ENCODE data around the gene SMURF1.
A peak's percentile ranks its signal among the peaks of the same experiment; 100 is the strongest.

SMURF1 gene

GRCh38 chr7:99142727-99143520 is 984 bp downstream of the SMURF1 start:
- Histone ChIP-seq H3K27me3 (ENCODE audit: control insufficient read depth in 3 of 3, insufficient read depth in 3 of 3, low read depth in 1 of 3, low read length in 3 of 3) (no peaks in the 10 kb centered on the region), H2BK5ac (ENCODE audit: low read length) (no peak overlapping the region), H2BK15ac (ENCODE audit: low read length) (no peak overlapping the region), H3K4ac (ENCODE audit: low read length) (no peak overlapping the region), H3K27ac (replicated peaks; ENCODE audit: low read length) (peak overlapping the region; percentile 91), H3K18ac (ENCODE audit: low read length) (peak overlapping the region; percentile 90), H3K14ac (ENCODE audit: low read length) (peak overlapping the region; percentile 21), H4K8ac (ENCODE audit: low read depth, low read length) (no peak overlapping the region), H3K4me1 (ENCODE audit: control insufficient read depth in 2 of 2, insufficient read depth in 1 of 2, low read depth in 1 of 2, low read length in 2 of 2) (peaks cover 11% of the 10 kb centered on the region in 2 donors), H3K4me2 (ENCODE audit: insufficient read depth, low read length, poor library complexity, severe bottlenecking) (peak overlapping the region; percentile 33), H3K23ac (ENCODE audit: low read depth, low read length, poor library complexity) (peak overlapping the region; percentile 94), H2BK120ac (ENCODE audit: low read depth, low read length) (no peak overlapping the region), H3K9me3 (replicated peaks in 1 of 2; ENCODE audit: control insufficient read depth in 2 of 2, insufficient read depth in 1 of 2, low read depth in 1 of 2, low read length in 2 of 2) (no peaks in the 10 kb centered on the region), H3K79me1 (ENCODE audit: low read depth, low read length) (no peaks in the 10 kb centered on the region), H4K91ac (ENCODE audit: low read depth, low read length, poor library complexity) (no peak overlapping the region), H2BK12ac (ENCODE audit: low read length) (peak overlapping the region; percentile 58), H2AFZ (ENCODE audit: low read length) (peak overlapping the region; percentile 64), H3K9ac (ENCODE audit: low read depth, low read length, poor library complexity) (peak overlapping the region; percentile 81), H3K36me3 (replicated peaks in 1 of 2; ENCODE audit: control insufficient read depth in 2 of 2, insufficient read depth in 2 of 2, low read length in 2 of 2) (peaks cover 0 to 9% of the 10 kb centered on the region in 2 donors), H2AK5ac (ENCODE audit: low read depth, low read length) (no peak overlapping the region), H3K4me3 (ENCODE audit: low read length in 2 of 2) (peak overlapping the region; percentile 65 to 74)
- DNase-seq (ENCODE audit: low spot score), result peak; percentile 94
- no CpG with 5 or more reads among the region's 33 CpGs for WGBS, 2 donors (ENCODE audit: extremely low coverage in 2 of 2, insufficient read length in 2 of 2, insufficient replicate concordance in 1 of 2)

DNA sequence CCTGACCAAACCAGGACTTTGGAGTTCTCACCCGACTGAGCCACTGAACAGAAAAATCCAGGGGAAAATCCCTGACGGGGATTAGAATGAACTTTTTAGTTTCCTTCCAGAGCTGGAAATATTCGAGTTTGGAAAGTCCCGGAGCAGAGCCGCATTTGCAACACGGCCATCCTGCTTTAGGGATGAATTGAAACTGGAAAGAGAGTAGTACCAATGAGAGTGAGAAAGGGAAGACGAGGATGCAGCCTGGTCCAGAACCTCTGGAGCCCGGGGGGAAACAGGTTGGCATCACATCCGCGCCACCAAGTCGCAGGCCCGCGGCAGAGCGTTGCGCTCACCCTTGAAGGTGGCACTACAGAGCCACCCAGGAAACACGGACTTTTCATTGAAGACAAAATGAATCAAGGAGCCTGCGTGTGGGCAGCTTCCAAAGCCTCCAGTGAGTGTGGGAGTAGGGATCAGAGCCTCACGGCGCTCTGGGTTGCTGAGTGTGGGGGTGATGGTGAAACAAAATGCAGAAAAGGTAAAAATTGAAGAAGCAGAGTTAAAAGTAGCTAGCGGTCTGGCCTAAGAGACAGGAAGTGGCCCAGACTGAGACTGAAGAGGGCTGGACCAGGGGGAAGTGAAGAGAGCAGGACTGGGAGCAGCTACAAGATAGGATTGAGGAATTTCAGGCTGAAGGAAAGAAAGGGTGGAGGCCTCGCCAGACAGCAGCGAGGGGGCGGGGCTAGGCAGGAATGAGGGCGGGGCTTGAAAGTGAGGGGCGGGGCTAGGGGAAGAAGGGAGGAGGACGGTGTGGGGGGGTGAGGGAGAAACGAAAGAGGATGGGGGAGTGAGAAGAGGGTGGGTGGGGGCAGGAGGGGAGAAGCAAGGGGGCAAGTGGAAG is 1.8 kb downstream of the SMURF1 start:
- no peak overlapping the region for H2AK5ac ChIP-seq (ENCODE audit: low read depth, low read length)
- H2BK15ac ChIP-seq (ENCODE audit: low read length), result no peak overlapping the region
- DNase-seq (ENCODE audit: low spot score), result peak; percentile 71
- peaks cover 0 to 9% of the 10 kb centered on the region in 2 donors for H3K36me3 ChIP-seq (replicated peaks in 1 of 2; ENCODE audit: control insufficient read depth in 2 of 2, insufficient read depth in 2 of 2, low read length in 2 of 2)
- no peak overlapping the region for H4K8ac ChIP-seq (ENCODE audit: low read depth, low read length)
- H3K18ac ChIP-seq (ENCODE audit: low read length), result peak overlapping the region; percentile 76
- H3K4me2 ChIP-seq (ENCODE audit: insufficient read depth, low read length, poor library complexity, severe bottlenecking), result peak overlapping the region; percentile 71
- no peak overlapping the region for H3K14ac ChIP-seq (ENCODE audit: low read length)
- no peak overlapping the region for H4K91ac ChIP-seq (ENCODE audit: low read depth, low read length, poor library complexity)
- peak overlapping the region; percentile 21 for H2BK5ac ChIP-seq (ENCODE audit: low read length)
- H2AFZ ChIP-seq (ENCODE audit: low read length), result peak overlapping the region; percentile 64
- H3K9ac ChIP-seq (ENCODE audit: low read depth, low read length, poor library complexity), result peak overlapping the region; percentile 81
- peak overlapping the region; percentile 5 for H2BK12ac ChIP-seq (ENCODE audit: low read length)
- H3K27ac ChIP-seq (replicated peaks; ENCODE audit: low read length), result peak overlapping the region; percentile 91
- H3K4ac ChIP-seq (ENCODE audit: low read length), result no peak overlapping the region
- H3K27me3 ChIP-seq (ENCODE audit: control insufficient read depth in 3 of 3, insufficient read depth in 3 of 3, low read depth in 1 of 3, low read length in 3 of 3), result no peaks in the 10 kb centered on the region
- H3K79me1 ChIP-seq (ENCODE audit: low read depth, low read length), result no peaks in the 10 kb centered on the region
- no peak overlapping the region for H2BK120ac ChIP-seq (ENCODE audit: low read depth, low read length)
- no peaks in the 10 kb centered on the region for H3K9me3 ChIP-seq (replicated peaks in 1 of 2; ENCODE audit: control insufficient read depth in 2 of 2, insufficient read depth in 1 of 2, low read depth in 1 of 2, low read length in 2 of 2)
- no CpG with 5 or more reads among the region's 27 CpGs for WGBS, 2 donors (ENCODE audit: extremely low coverage in 2 of 2, insufficient read length in 2 of 2, insufficient replicate concordance in 1 of 2)
- H3K4me1 ChIP-seq (ENCODE audit: control insufficient read depth in 2 of 2, insufficient read depth in 1 of 2, low read depth in 1 of 2, low read length in 2 of 2), result peaks cover 13 to 19% of the 10 kb centered on the region in 2 donors
- H3K4me3 ChIP-seq (ENCODE audit: low read length in 2 of 2), result peak overlapping the region; percentile 65 to 74
- no peak overlapping the region for H3K23ac ChIP-seq (ENCODE audit: low read depth, low read length, poor library complexity)

DNA sequence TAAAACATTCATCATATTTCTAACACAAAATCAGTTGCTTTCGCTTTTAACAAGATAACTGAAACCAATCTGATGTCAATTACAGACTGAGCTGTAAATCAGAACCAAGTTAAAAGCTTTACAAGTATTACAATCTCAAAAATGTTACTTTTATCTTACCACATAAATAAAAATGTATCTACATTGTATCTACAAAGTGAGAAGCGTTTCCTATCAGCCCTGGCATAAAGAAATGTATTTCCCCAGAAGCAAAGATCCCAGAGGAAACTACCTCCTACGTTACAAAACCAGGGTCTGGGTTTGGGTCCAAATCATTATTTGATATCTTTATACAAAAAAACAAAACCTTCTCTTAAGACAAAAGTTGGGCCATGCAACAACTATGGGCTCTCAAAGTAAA is 2.6 kb downstream of the SMURF1 start:
- H3K79me1 ChIP-seq (ENCODE audit: low read depth, low read length), result peaks cover 3% of the 10 kb centered on the region
- WGBS, 2 donors (ENCODE audit: extremely low coverage in 2 of 2, insufficient read length in 2 of 2, insufficient replicate concordance in 1 of 2), result 100% methylated on average over 1 of the region's 3 CpGs
- H2AK5ac ChIP-seq (ENCODE audit: low read depth, low read length), result no peak overlapping the region
- H3K27ac ChIP-seq (replicated peaks; ENCODE audit: low read length), result no peak overlapping the region
- no peak overlapping the region for H4K91ac ChIP-seq (ENCODE audit: low read depth, low read length, poor library complexity)
- no peak overlapping the region for H3K14ac ChIP-seq (ENCODE audit: low read length)
- no peaks in the 10 kb centered on the region for H3K9me3 ChIP-seq (replicated peaks in 1 of 2; ENCODE audit: control insufficient read depth in 2 of 2, insufficient read depth in 1 of 2, low read depth in 1 of 2, low read length in 2 of 2)
- H3K27me3 ChIP-seq (ENCODE audit: control insufficient read depth in 3 of 3, insufficient read depth in 3 of 3, low read depth in 1 of 3, low read length in 3 of 3), result no peaks in the 10 kb centered on the region
- no peak overlapping the region for H3K23ac ChIP-seq (ENCODE audit: low read depth, low read length, poor library complexity)
- H4K8ac ChIP-seq (ENCODE audit: low read depth, low read length), result no peak overlapping the region
- peaks cover 13 to 19% of the 10 kb centered on the region in 2 donors for H3K4me1 ChIP-seq (ENCODE audit: control insufficient read depth in 2 of 2, insufficient read depth in 1 of 2, low read depth in 1 of 2, low read length in 2 of 2)
- H2BK5ac ChIP-seq (ENCODE audit: low read length), result no peak overlapping the region
- H3K9ac ChIP-seq (ENCODE audit: low read depth, low read length, poor library complexity), result no peak overlapping the region
- no peak overlapping the region for H2BK120ac ChIP-seq (ENCODE audit: low read depth, low read length)
- no peak overlapping the region for H3K4ac ChIP-seq (ENCODE audit: low read length)
- H3K36me3 ChIP-seq (replicated peaks in 1 of 2; ENCODE audit: control insufficient read depth in 2 of 2, insufficient read depth in 2 of 2, low read length in 2 of 2), result peaks cover 0 to 9% of the 10 kb centered on the region in 2 donors
- no peak overlapping the region for H3K4me3 ChIP-seq (ENCODE audit: low read length in 2 of 2)
- no peak overlapping the region for H3K4me2 ChIP-seq (ENCODE audit: insufficient read depth, low read length, poor library complexity, severe bottlenecking)
- no peak overlapping the region for H2BK12ac ChIP-seq (ENCODE audit: low read length)
- H3K18ac ChIP-seq (ENCODE audit: low read length), result no peak overlapping the region
- H2BK15ac ChIP-seq (ENCODE audit: low read length), result no peak overlapping the region
- no peak for DNase-seq (ENCODE audit: low spot score)
- no peak overlapping the region for H2AFZ ChIP-seq (ENCODE audit: low read length)

DNA sequence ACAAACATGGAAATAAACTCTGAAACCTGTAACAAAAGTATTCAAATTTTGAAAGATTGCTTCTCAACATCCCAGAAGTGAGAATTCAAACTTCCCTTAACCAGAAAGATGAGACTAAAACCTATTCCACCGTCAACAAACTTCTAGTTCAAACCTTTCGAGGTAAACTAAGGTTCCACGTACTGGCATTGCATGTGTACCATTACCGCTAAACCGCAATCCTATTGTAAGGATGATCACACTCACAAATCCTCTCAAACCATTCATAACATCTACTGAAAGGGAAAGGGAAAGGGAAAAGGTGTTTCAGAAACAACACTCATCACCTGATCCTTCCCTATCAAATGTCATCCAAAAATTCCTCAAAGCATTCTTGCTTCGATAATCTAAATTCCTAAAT is 3.1 kb downstream of the SMURF1 start:
- H3K27ac ChIP-seq (replicated peaks; ENCODE audit: low read length), result no peak overlapping the region
- WGBS, 2 donors (ENCODE audit: extremely low coverage in 2 of 2, insufficient read length in 2 of 2, insufficient replicate concordance in 1 of 2), result no CpG with 5 or more reads among the region's 6 CpGs

More for the DNA sequence above, 3.1 kb downstream of the SMURF1 start:
- no peak overlapping the region for H2BK12ac ChIP-seq (ENCODE audit: low read length)
- H3K14ac ChIP-seq (ENCODE audit: low read length), result no peak overlapping the region
- H2BK120ac ChIP-seq (ENCODE audit: low read depth, low read length), result no peak overlapping the region
- no peak overlapping the region for H3K4me2 ChIP-seq (ENCODE audit: insufficient read depth, low read length, poor library complexity, severe bottlenecking)
- no peak overlapping the region for H3K9ac ChIP-seq (ENCODE audit: low read depth, low read length, poor library complexity)
- H3K27me3 ChIP-seq (ENCODE audit: control insufficient read depth in 3 of 3, insufficient read depth in 3 of 3, low read depth in 1 of 3, low read length in 3 of 3), result no peaks in the 10 kb centered on the region
- H4K91ac ChIP-seq (ENCODE audit: low read depth, low read length, poor library complexity), result no peak overlapping the region
- H3K9me3 ChIP-seq (replicated peaks in 1 of 2; ENCODE audit: control insufficient read depth in 2 of 2, insufficient read depth in 1 of 2, low read depth in 1 of 2, low read length in 2 of 2), result no peaks in the 10 kb centered on the region
- H3K4ac ChIP-seq (ENCODE audit: low read length), result no peak overlapping the region
- no peak overlapping the region for H3K23ac ChIP-seq (ENCODE audit: low read depth, low read length, poor library complexity)
- no peak overlapping the region for H3K4me3 ChIP-seq (ENCODE audit: low read length in 2 of 2)
- H3K36me3 ChIP-seq (replicated peaks in 1 of 2; ENCODE audit: control insufficient read depth in 2 of 2, insufficient read depth in 2 of 2, low read length in 2 of 2), result peaks cover 0 to 9% of the 10 kb centered on the region in 2 donors
- no peak overlapping the region for H2AK5ac ChIP-seq (ENCODE audit: low read depth, low read length)
- no peak overlapping the region for H3K18ac ChIP-seq (ENCODE audit: low read length)
- DNase-seq (ENCODE audit: low spot score), result no peak
- H3K4me1 ChIP-seq (ENCODE audit: control insufficient read depth in 2 of 2, insufficient read depth in 1 of 2, low read depth in 1 of 2, low read length in 2 of 2), result peaks cover 13 to 19% of the 10 kb centered on the region in 2 donors
- no peak overlapping the region for H4K8ac ChIP-seq (ENCODE audit: low read depth, low read length)
- peaks cover 3% of the 10 kb centered on the region for H3K79me1 ChIP-seq (ENCODE audit: low read depth, low read length)
- no peak overlapping the region for H2AFZ ChIP-seq (ENCODE audit: low read length)
- H2BK15ac ChIP-seq (ENCODE audit: low read length), result no peak overlapping the region
- no peak overlapping the region for H2BK5ac ChIP-seq (ENCODE audit: low read length)
